GM21737 (cell line): ENCODE data around the gene EDAR.

ENCODE experiments used
- ATAC-seq: cut with Tn5 transposase; IDR thresholded peaks from one replicate; pipeline ENCODE4 v1.9.1; 2021; ENCODE audit warnings: mild to moderate bottlenecking, moderate library complexity; ENCODE audit not compliant: unreplicated experiment

EDAR gene

GRCh38 chr2:108942231-108942825 lies 46.7 kb downstream of the EDAR start:
- no peak for ATAC-seq

GRCh38 chr2:108941767-108942166 lies 47.3 kb downstream of the EDAR start:
- no peak for ATAC-seq

GRCh38 chr2:108941161-108941665 lies 47.8 kb downstream of the EDAR start:
- ATAC-seq = no peak

- no peak for ATAC-seq
Measured at GRCh38 chr2:108940156-108940555, 48.9 kb downstream of the EDAR start.

GRCh38 chr2:108938077-108938710 lies 50.8 kb downstream of the EDAR start:
- ATAC-seq = no peak

GRCh38 chr2:108937367-108938017 lies 51.5 kb downstream of the EDAR start:
- no peak for ATAC-seq

- ATAC-seq = no peak
Measured at GRCh38 chr2:108936866-108937265, 52.2 kb downstream of the EDAR start.

- no peak for ATAC-seq
Measured at GRCh38 chr2:108936076-108936864, 52.8 kb downstream of the EDAR start.

GRCh38 chr2:108935271-108935741 lies 53.7 kb downstream of the EDAR start:
- no peak for ATAC-seq

- ATAC-seq = no peak
Measured at GRCh38 chr2:108934583-108935245, 54.3 kb downstream of the EDAR start.

GRCh38 chr2:108934151-108934550 lies 54.9 kb downstream of the EDAR start:
- no peak for ATAC-seq

- no peak for ATAC-seq
Measured at GRCh38 chr2:108933691-108934117, 55.3 kb downstream of the EDAR start.

- ATAC-seq = no peak
Measured at GRCh38 chr2:108932736-108933332, 56.2 kb downstream of the EDAR start.

- no peak for ATAC-seq
Measured at GRCh38 chr2:108931372-108931771, 57.6 kb downstream of the EDAR start.

GRCh38 chr2:108929807-108930425 lies 59.1 kb downstream of the EDAR start:
- ATAC-seq = no peak

GRCh38 chr2:108928660-108929377 lies 60.2 kb downstream of the EDAR start:
- ATAC-seq = no peak

- no peak for ATAC-seq
Measured at GRCh38 chr2:108927936-108928659, 60.9 kb downstream of the EDAR start.

- ATAC-seq = no peak
Measured at GRCh38 chr2:108927405-108927804, 61.6 kb downstream of the EDAR start.
